GM18861 (cell line): ENCODE results near the gene LTBP1.
"Not testable (repeated sequence)": the region's sequence is repeated elsewhere in the genome, so short reads cannot be mapped to it uniquely, and the experiment has no call there.

Source experiments
- ATAC-seq: cut with Tn5 transposase; IDR thresholded peaks from one replicate; pipeline ENCODE4 v1.9.1; 2021; ENCODE audit not compliant: unreplicated experiment

Gene LTBP1

DNA sequence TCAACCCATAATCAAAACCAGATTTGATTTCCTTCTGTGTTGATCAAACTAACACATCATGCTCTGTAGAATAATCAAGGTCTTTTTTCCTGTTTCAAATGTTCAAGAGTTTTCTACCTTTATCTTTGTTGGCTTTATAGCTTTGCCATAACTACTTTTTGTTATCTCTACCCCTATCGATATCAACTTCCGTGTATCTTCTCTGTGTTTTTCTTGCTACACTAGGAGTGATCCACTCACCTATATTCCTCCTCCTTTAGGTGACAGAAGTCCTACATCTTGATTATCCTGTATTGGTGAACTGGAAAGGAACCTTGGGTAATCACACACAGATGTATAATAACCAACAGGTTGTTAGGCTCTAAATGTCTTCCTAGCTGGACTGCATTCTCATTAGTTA lies 85.5 kb downstream of the LTBP1 start:
- ATAC-seq, result no peak

GRCh38 chr2:33033606-33034081 lies 86.9 kb downstream of the LTBP1 start:
- no peak for ATAC-seq

- ATAC-seq, result no peak
These were observed 88.0 kb downstream of the LTBP1 start for GRCh38 chr2:33034784-33035183.

DNA sequence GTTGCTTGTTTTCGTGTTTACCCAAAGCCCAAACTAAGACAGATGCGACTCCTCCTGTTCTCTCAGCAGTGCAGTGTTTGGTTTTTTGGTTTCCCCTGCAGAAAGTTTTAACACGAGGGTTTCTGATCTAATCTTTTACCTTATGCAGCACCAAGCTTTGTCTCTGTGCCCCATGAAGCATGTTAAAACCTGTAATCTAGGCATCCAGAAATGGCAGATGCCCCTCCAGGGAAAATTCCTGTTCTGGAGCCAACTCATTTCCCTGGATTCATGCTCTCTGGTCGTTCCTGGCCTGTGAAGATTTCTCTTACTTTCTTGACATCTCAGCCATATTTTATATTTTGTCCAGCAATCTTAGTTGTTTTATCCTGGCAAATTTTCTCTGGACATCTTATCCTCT lies 91.5 kb downstream of the LTBP1 start:
- ATAC-seq, result no peak

DNA sequence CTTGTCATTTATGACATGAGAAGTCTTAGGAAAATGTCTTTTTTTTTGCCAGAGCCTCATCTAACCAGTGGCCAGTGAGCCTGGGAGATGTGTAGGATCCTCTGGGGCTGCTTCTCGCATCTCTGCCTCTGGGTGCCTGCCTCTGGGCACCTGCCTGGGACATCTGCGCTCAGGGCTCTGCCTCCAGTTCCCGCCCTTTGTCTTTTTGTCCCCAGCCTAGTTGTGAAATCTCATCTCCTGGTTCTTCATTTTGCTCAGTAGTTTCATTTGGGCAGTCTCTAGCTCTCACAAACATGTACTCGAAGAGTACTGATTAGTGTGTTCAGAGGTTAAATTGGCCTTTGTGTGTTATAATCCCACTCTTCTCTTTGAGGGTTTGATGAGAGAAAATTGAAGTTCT lies 92.0 kb downstream of the LTBP1 start:
- ATAC-seq, result no peak

DNA sequence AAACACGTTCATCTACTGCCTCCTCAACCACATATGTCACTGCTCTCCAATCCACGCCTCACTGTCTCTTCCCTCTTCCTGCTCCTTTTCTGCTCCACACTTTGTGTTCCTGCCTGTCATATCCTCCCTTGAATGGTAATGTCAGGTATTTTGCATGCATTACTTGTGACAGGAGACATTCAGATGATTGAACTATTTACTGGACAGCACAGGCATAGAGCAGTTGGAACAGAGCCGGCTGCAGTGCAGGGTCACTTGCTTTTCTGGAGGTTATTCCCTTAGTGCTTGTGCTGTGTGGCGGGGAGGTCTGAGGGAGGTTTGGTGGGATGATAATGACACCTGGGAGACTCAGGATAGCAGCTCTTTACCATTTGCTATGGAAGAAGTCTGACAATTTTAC lies 93.8 kb downstream of the LTBP1 start:
- no peak for ATAC-seq

GRCh38 chr2:33042265-33042664 lies 95.5 kb downstream of the LTBP1 start:
- no peak for ATAC-seq

DNA sequence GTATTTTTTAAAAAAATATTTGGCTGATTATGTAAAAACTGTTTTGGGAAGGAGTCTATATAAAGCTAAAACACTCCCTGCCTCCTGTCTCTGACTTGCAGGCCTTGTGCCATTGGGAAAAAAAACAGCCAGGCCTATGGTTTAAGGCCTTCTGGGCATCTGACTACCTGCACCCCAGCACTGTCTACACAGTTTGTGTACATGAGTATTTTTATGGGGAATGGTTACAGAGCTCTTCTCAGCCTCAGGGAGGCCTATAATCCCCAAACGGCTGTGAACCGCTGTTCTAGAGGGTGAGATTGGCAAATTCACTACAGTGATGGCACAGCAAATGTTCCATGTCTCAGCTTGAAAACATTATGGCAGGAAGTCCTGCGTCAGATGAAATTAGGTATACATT lies 96.1 kb downstream of the LTBP1 start:
- ATAC-seq, result no peak

- ATAC-seq, result no peak
These were observed 101.2 kb downstream of the LTBP1 start for GRCh38 chr2:33047939-33048338.

- no peak for ATAC-seq
These were observed 105.0 kb downstream of the LTBP1 start for GRCh38 chr2:33051586-33052360.

- ATAC-seq, result no peak
These were observed 105.6 kb downstream of the LTBP1 start for GRCh38 chr2:33052361-33052735.

DNA sequence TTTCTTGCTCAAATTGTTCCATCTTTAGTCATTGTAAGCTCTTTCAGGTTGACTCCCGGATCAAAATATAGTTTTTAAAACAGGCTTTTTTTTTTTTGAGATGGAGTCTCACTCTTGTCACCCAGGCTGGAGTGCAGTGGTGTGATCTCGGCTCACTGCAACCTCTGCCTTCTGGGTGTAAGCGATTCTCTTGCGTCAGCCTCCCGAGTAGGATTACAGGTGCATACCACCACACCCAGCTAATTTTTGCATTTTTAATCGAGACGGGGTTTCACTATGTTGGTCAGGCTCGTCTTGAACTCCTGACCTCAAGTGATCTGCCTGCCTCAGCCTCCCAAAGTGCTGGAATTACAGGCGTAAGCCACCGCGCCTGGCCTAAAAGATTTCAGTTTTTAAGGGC lies 106.0 kb downstream of the LTBP1 start:
- not testable (repeated sequence) for ATAC-seq

- ATAC-seq, result no peak
These were observed 109.4 kb downstream of the LTBP1 start for GRCh38 chr2:33056170-33056569.

DNA sequence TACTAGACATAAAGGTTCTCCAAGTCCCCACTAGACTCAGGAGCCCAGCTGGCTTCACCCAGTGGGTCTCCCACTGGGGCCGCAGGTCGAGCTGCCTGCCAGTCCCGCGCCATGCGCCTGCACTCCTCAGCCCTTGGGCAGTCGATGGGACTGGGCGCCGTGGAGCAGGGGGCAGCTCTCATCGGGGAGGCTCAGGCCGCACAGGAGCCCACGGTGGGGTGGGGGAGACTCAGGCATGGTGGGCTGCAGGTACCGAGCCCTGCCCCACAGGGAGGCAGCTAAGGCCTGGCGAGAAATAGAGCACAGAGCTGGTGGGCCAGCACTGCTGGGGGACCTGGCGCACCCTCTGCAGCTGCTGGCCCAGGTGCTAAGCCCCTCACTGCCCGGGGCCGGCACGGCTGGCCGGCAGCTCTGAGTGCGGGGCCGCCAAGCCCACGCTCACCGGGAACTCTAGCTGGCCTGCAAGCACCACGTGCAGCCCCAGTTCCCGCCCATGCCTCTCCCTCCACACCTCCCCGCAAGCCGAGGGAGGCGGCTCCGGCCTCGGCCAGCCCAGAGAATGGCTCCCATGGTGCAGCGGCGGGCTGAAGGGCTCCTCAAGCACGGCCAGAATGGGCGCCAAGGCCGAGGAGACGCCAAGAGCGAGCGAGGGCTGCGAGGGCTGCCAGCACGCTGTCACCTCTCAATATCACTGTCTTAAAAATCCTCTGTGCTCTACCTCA lies 110.7 kb downstream of the LTBP1 start:
- ATAC-seq, result not testable (repeated sequence)

GRCh38 chr2:33058716-33059470 lies 112.1 kb downstream of the LTBP1 start:
- no peak for ATAC-seq

DNA sequence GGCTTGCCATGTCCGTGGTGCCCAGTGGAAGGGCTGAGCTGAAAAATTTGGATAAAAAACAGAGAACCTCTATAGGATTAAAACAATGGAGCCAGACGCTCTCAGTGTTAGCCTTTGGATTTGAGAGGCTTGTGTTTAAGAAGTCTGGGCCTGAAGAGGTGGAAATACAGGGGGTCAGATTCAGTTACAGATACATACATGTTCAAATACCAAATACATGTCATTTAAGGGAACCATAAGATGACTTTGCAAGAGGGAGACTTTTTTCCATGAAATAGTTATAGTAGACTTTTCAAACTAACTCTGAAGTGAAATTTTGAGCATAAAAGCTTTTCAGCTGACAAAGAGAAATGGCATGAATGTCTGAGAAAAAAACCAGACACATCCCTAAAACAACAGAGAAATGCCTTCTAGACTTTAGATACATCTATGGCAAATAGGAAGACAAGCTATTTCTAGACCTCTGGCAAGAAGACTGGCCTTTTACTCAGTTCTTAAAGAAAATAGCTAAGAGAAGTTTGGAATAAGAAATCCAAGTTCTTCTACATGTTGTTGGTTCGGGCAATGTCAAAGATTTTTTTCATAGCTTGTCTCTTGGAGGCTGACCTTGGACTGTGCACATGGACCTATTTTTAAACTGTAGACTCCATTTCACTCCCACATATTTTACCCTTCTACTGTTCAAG lies 112.9 kb downstream of the LTBP1 start:
- ATAC-seq, result no peak

- ATAC-seq, result no peak
These were observed 113.7 kb downstream of the LTBP1 start for GRCh38 chr2:33060405-33060804.

GRCh38 chr2:33062665-33063250 lies 116.0 kb downstream of the LTBP1 start:
- ATAC-seq, result no peak

GRCh38 chr2:33064349-33064801 lies 117.6 kb downstream of the LTBP1 start:
- ATAC-seq, result no peak

DNA sequence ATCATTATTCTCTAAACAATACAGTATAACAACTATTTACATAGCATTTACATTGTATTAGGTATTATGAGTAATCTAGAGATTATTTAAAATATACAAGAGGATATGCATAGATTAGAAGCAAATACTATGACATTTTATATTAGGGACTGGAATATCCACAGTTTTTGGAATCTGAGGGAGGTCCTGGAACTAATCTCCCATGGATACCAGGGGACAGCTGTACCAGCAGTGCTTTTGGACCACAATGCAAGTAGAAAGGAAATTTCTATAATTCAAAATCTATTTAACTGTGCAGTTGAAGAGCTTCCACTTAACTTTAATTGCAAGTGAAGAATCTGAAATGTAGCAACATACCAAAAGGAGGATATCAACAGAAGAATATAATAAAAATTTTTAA lies 120.8 kb downstream of the LTBP1 start:
- no peak for ATAC-seq

DNA sequence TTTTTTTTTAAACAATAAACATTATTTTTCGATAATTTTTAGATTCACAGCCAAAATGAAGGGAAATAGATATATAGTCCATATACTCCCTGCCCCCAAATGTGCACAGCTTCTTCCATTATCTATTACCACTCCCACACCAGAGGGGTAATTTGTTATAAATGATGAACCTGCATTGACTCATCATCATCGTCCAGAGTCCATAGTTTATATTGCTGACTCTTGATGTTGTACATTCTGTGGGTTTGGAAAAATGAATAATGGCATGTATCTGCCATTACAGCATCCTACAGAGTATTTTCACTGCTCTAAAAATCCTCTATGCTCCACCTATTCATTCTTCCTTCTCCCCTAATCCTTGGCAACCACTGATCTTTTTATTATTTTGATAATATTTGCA lies 121.5 kb downstream of the LTBP1 start:
- ATAC-seq, result no peak
